ENCODE data around the gene ZBTB46.

ZBTB46 gene

DNA sequence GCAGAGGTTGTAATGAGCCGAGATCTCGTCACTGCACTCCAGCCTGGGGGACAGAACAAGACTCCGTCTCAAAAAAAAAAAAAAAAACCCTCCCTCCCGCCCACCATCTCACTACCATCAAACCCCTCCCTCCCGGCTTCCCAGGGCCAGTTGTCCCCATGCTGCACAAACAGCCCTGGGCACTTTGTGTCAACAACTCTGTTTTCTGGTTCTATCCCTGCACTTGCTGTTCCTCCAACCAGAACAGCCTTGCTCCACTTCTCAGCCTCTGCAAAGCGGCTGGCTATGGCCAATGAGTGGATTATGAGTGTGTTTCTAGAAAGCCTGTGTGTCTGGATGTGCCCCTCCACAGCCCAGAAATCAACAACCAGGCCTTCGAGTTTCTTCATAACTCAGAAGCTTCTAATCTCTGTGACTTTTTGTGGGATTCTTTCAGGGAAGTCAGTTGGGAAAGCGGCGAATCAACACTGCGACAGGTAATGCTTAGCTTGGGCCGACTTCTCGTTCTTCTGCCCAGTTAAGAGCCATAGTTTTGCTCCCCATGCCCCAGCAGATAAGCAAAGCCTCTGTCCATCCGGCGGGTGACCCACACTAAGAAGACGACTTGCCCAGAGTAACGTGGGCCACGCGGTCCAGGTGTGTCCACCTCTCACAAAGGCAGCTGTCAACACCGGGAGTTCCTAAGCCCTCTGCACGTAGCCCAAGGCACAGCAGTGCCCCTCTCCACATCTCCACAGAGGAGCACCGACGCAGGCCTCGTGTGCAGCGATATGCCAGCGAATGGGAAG is 5.5 kb downstream of the ZBTB46 start:
- H3K27ac ChIP-seq (ENCODE audit: low read depth, low read length) = no peak overlapping the region
- no peaks in the 10 kb centered on the region for H3K79me1 ChIP-seq (ENCODE audit: low read length)
- H4K12ac ChIP-seq (ENCODE audit: low read depth, low read length) = no peak overlapping the region
- peaks cover 1% of the 10 kb centered on the region for H3K9me3 ChIP-seq (ENCODE audit: insufficient read depth, low read depth, low read length)
- peaks cover 2% of the 10 kb centered on the region for H3K79me2 ChIP-seq (ENCODE audit: control insufficient read depth, insufficient read depth, low read length, poor library complexity)
- H3K4me2 ChIP-seq (ENCODE audit: low read length) = no peak overlapping the region
- no peak overlapping the region for H2BK120ac ChIP-seq (ENCODE audit: insufficient read depth, low read length, poor library complexity)
- no peak overlapping the region for H2AFZ ChIP-seq (ENCODE audit: insufficient read depth, low read length, poor library complexity)
- peaks cover 5% of the 10 kb centered on the region for H3K27me3 ChIP-seq (ENCODE audit: insufficient read depth, low read length)
- H3K9ac ChIP-seq (ENCODE audit: low read length) = no peak overlapping the region
- DNase-seq = no peak
- peaks cover 3 to 6% of the 10 kb centered on the region in 2 experiments for H3K36me3 ChIP-seq (ENCODE audit: control insufficient read depth in 1 of 2, insufficient read depth in 2 of 2, low read length in 2 of 2)
- no peak overlapping the region for H3K4ac ChIP-seq (ENCODE audit: low read depth, low read length)
- H4K91ac ChIP-seq (ENCODE audit: low read depth, low read length) = no peak overlapping the region
- no peak overlapping the region for H3K4me3 ChIP-seq (ENCODE audit: low read depth, low read length)
- no peak overlapping the region for H4K8ac ChIP-seq (ENCODE audit: low read depth, low read length)
- H3K14ac ChIP-seq (ENCODE audit: low read length) = no peak overlapping the region
- no peak overlapping the region for H3K23ac ChIP-seq (ENCODE audit: low read length)
- no peak overlapping the region for H3K18ac ChIP-seq (ENCODE audit: low read length)
- H3K4me1 ChIP-seq (ENCODE audit: control insufficient read depth in 1 of 2, insufficient read depth in 2 of 2, low read length in 2 of 2) = peaks cover 9 to 13% of the 10 kb centered on the region in 2 experiments
- no CpG with 5 or more reads among the region's 25 CpGs for WGBS (ENCODE audit: extremely low coverage, insufficient coverage, insufficient read length)
- no peak overlapping the region for H2AK5ac ChIP-seq (ENCODE audit: low read length)
- H2BK12ac ChIP-seq (ENCODE audit: low read length) = no peak overlapping the region
- H2BK5ac ChIP-seq (ENCODE audit: low read depth, low read length, poor library complexity) = no peak overlapping the region

DNA sequence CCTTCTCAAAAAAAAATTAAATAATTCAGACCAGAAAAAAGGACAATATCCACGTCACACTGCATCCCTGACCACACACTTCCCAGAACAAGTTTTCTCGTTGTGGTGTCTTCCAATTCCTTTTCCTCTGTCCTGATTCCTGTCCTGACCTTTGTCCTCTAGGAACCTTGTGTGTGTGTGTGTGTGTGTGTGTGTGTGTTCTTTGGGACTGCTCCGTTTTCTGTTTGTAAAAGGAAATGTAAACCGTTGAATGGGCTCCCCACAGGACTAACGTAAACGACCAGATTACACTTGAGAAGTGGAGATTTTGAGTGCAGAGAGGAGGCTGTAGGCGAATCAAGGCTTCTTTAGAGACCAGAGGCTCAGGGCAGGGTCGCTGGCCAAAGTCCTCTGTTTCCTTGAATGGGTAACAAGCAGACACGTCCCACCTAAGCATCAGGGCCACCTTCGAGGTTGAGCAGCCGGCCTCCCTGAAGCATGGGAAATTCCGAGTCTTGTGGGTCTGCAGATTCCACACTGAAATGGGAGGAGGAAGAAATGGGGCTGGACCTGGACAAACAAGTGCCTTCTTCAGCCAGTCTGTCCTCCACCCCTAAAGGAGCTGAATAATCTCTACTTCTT is 7.3 kb downstream of the ZBTB46 start:
- Histone ChIP-seq H3K23ac (ENCODE audit: low read length) (no peak overlapping the region), H3K4me2 (ENCODE audit: low read length) (no peak overlapping the region), H2BK12ac (ENCODE audit: low read length) (no peak overlapping the region), H2BK5ac (ENCODE audit: low read depth, low read length, poor library complexity) (no peak overlapping the region), H3K9ac (ENCODE audit: low read length) (no peak overlapping the region), H3K79me1 (ENCODE audit: low read length) (no peaks in the 10 kb centered on the region), H3K18ac (ENCODE audit: low read length) (no peak overlapping the region), H3K4ac (ENCODE audit: low read depth, low read length) (no peak overlapping the region), H4K8ac (ENCODE audit: low read depth, low read length) (no peak overlapping the region), H2BK120ac (ENCODE audit: insufficient read depth, low read length, poor library complexity) (no peak overlapping the region), H3K4me3 (ENCODE audit: low read depth, low read length) (no peak overlapping the region), H3K27ac (ENCODE audit: low read depth, low read length) (no peak overlapping the region), H4K91ac (ENCODE audit: low read depth, low read length) (no peak overlapping the region), H3K79me2 (ENCODE audit: control insufficient read depth, insufficient read depth, low read length, poor library complexity) (no peaks in the 10 kb centered on the region), H4K12ac (ENCODE audit: low read depth, low read length) (no peak overlapping the region), H3K4me1 (ENCODE audit: control insufficient read depth in 1 of 2, insufficient read depth in 2 of 2, low read length in 2 of 2) (peaks cover 4 to 5% of the 10 kb centered on the region in 2 experiments), H3K36me3 (ENCODE audit: control insufficient read depth in 1 of 2, insufficient read depth in 2 of 2, low read length in 2 of 2) (peaks cover 3 to 6% of the 10 kb centered on the region in 2 experiments), H3K27me3 (ENCODE audit: insufficient read depth, low read length) (no peaks in the 10 kb centered on the region), H2AK5ac (ENCODE audit: low read length) (no peak overlapping the region), H3K14ac (ENCODE audit: low read length) (no peak overlapping the region), H2AFZ (ENCODE audit: insufficient read depth, low read length, poor library complexity) (no peak overlapping the region), H3K9me3 (ENCODE audit: insufficient read depth, low read depth, low read length) (peaks cover 1% of the 10 kb centered on the region)
- WGBS (ENCODE audit: extremely low coverage, insufficient coverage, insufficient read length) = no CpG with 5 or more reads among the region's 12 CpGs
- no peak for DNase-seq

DNA sequence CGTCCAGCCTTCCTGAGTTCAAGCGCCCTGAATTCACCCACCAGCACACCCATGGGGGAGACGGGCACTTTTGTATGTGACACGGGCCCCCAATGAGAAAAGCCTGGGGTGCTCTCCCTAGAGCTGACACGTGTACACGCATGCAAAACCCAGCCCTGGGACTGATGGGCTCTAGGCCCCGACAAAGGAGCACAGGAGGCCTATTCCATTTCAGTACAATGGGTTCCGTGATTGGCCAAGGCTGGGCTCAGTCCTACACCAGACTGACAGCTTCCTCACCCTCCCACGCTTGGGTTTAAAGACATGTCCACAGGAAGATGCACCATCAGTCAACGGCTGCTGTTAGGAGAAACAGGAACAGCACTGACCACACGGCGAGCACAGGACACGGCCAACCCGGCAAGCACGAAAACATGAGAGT is 8.8 kb downstream of the ZBTB46 start:
- H3K27ac ChIP-seq (ENCODE audit: low read depth, low read length) = no peak overlapping the region
- DNase-seq = no peak
- WGBS (ENCODE audit: extremely low coverage, insufficient coverage, insufficient read length) = no CpG with 5 or more reads among the region's 15 CpGs

DNA sequence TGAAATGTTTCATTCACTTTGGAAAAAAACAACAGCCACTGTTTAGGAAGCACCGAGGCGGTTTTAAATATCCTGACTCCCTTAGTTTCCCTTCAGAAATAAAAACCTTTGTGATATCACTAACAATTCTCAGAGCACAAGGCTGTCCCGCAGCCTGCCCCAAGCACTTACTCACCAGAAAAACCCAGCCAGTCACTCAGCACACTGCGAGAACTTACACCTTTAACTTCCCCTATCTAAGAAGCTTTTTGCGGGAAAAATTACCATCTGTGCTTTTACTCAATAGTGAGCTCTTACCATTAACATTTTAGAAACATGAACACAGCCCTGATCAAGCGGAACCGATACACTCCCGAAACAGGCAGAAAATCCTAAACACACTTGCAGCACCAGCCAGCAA is 9.3 kb downstream of the ZBTB46 start:
- H3K4me1 ChIP-seq (ENCODE audit: control insufficient read depth in 1 of 2, insufficient read depth in 2 of 2, low read length in 2 of 2) = peaks cover under 1% of the 10 kb centered on the region in 2 experiments
- no peak overlapping the region for H3K4ac ChIP-seq (ENCODE audit: low read depth, low read length)
- H2BK5ac ChIP-seq (ENCODE audit: low read depth, low read length, poor library complexity) = no peak overlapping the region
- H3K79me1 ChIP-seq (ENCODE audit: low read length) = no peaks in the 10 kb centered on the region
- no peaks in the 10 kb centered on the region for H3K79me2 ChIP-seq (ENCODE audit: control insufficient read depth, insufficient read depth, low read length, poor library complexity)
- peak overlapping the region; percentile 55 for H3K4me3 ChIP-seq (ENCODE audit: low read depth, low read length)
- H3K27me3 ChIP-seq (ENCODE audit: insufficient read depth, low read length) = no peaks in the 10 kb centered on the region
- no peak overlapping the region for H4K12ac ChIP-seq (ENCODE audit: low read depth, low read length)
- no peak overlapping the region for H3K4me2 ChIP-seq (ENCODE audit: low read length)
- WGBS (ENCODE audit: extremely low coverage, insufficient coverage, insufficient read length) = no CpG with 5 or more reads among the region's 8 CpGs
- peaks cover 3 to 6% of the 10 kb centered on the region in 2 experiments for H3K36me3 ChIP-seq (ENCODE audit: control insufficient read depth in 1 of 2, insufficient read depth in 2 of 2, low read length in 2 of 2)
- no peak overlapping the region for H3K23ac ChIP-seq (ENCODE audit: low read length)
- H4K8ac ChIP-seq (ENCODE audit: low read depth, low read length) = no peak overlapping the region
- H2AK5ac ChIP-seq (ENCODE audit: low read length) = no peak overlapping the region
- no peak overlapping the region for H4K91ac ChIP-seq (ENCODE audit: low read depth, low read length)
- no peak overlapping the region for H3K14ac ChIP-seq (ENCODE audit: low read length)
- no peak for DNase-seq
- H3K27ac ChIP-seq (ENCODE audit: low read depth, low read length) = no peak overlapping the region
- peaks cover 1% of the 10 kb centered on the region for H3K9me3 ChIP-seq (ENCODE audit: insufficient read depth, low read depth, low read length)
- H3K9ac ChIP-seq (ENCODE audit: low read length) = no peak overlapping the region
- H2BK12ac ChIP-seq (ENCODE audit: low read length) = no peak overlapping the region
- H3K18ac ChIP-seq (ENCODE audit: low read length) = no peak overlapping the region
- H2AFZ ChIP-seq (ENCODE audit: insufficient read depth, low read length, poor library complexity) = no peak overlapping the region
- no peak overlapping the region for H2BK120ac ChIP-seq (ENCODE audit: insufficient read depth, low read length, poor library complexity)

More for the DNA sequence above, 8.8 kb downstream of the ZBTB46 start:
- no peak overlapping the region for H2AK5ac ChIP-seq (ENCODE audit: low read length)
- H3K4me1 ChIP-seq (ENCODE audit: control insufficient read depth in 1 of 2, insufficient read depth in 2 of 2, low read length in 2 of 2) = peaks cover 2 to 3% of the 10 kb centered on the region in 2 experiments
- no peak overlapping the region for H4K8ac ChIP-seq (ENCODE audit: low read depth, low read length)
- H2BK12ac ChIP-seq (ENCODE audit: low read length) = no peak overlapping the region
- H2BK5ac ChIP-seq (ENCODE audit: low read depth, low read length, poor library complexity) = no peak overlapping the region
- peaks cover 1% of the 10 kb centered on the region for H3K9me3 ChIP-seq (ENCODE audit: insufficient read depth, low read depth, low read length)
- no peak overlapping the region for H3K23ac ChIP-seq (ENCODE audit: low read length)
- H3K9ac ChIP-seq (ENCODE audit: low read length) = no peak overlapping the region
- no peak overlapping the region for H3K18ac ChIP-seq (ENCODE audit: low read length)
- no peak overlapping the region for H3K4me2 ChIP-seq (ENCODE audit: low read length)
- H4K91ac ChIP-seq (ENCODE audit: low read depth, low read length) = no peak overlapping the region
- H3K36me3 ChIP-seq (ENCODE audit: control insufficient read depth in 1 of 2, insufficient read depth in 2 of 2, low read length in 2 of 2) = peaks cover 3 to 6% of the 10 kb centered on the region in 2 experiments
- H4K12ac ChIP-seq (ENCODE audit: low read depth, low read length) = no peak overlapping the region
- H3K14ac ChIP-seq (ENCODE audit: low read length) = no peak overlapping the region
- no peak overlapping the region for H3K4ac ChIP-seq (ENCODE audit: low read depth, low read length)
- H2BK120ac ChIP-seq (ENCODE audit: insufficient read depth, low read length, poor library complexity) = no peak overlapping the region
- peak overlapping the region; percentile 55 for H3K4me3 ChIP-seq (ENCODE audit: low read depth, low read length)
- no peaks in the 10 kb centered on the region for H3K79me2 ChIP-seq (ENCODE audit: control insufficient read depth, insufficient read depth, low read length, poor library complexity)
- H3K27me3 ChIP-seq (ENCODE audit: insufficient read depth, low read length) = no peaks in the 10 kb centered on the region
- H2AFZ ChIP-seq (ENCODE audit: insufficient read depth, low read length, poor library complexity) = no peak overlapping the region
- H3K79me1 ChIP-seq (ENCODE audit: low read length) = no peaks in the 10 kb centered on the region

Measured in trophoblast cell (in vitro differentiated cells and primary cell).